Stimulated activated CD8-positive, alpha-beta memory T cell treated with anti-CD3 and anti-CD28 coated beads, Interleukin-4, amount 100 ng/mL, for 48 hours (primary cell): ENCODE data around the gene TLN1.

Experiments used
- DNase-seq: peaks from one replicate; pipeline ENCODE4 v3.0.0-alpha.2; 2020

TLN1 gene

GRCh38 chr9:35749515-35750255, 17.7 kb upstream of the TLN1 start:
- DNase-seq: peak; percentile 64

- peak; percentile 83 for DNase-seq
These were observed 17.0 kb upstream of the TLN1 start, which contains the start of the genes GBA2 and RGP1 for GRCh38 chr9:35748858-35749514. Gene GBA2, minus strand, starts transcription at chr9:35749228. Its CDS starts 524 bp downstream, at chr9:35748704. Gene RGP1, plus strand, starts transcription at chr9:35749287. Its CDS starts 469 bp downstream, at chr9:35749756.

GRCh38 chr9:35748242-35748857, 16.4 kb upstream of the TLN1 start:
- no peak for DNase-seq

GRCh38 chr9:35746583-35746982, 14.6 kb upstream of the TLN1 start:
- no peak for DNase-seq

GRCh38 chr9:35745569-35745968, 13.6 kb upstream of the TLN1 start:
- no peak for DNase-seq

GRCh38 chr9:35743880-35744518, 12.0 kb upstream of the TLN1 start:
- no peak for DNase-seq

GRCh38 chr9:35743452-35743851, 11.5 kb upstream of the TLN1 start:
- DNase-seq: no peak

- no peak for DNase-seq
These were observed 9.7 kb upstream of the TLN1 start for GRCh38 chr9:35741740-35742139.

GRCh38 chr9:35740243-35740642, 8.2 kb upstream of the TLN1 start:
- DNase-seq: no peak

- DNase-seq: no peak
These were observed 6.9 kb upstream of the TLN1 start for GRCh38 chr9:35738924-35739323.

- DNase-seq: no peak
These were observed 6.2 kb upstream of the TLN1 start for GRCh38 chr9:35738186-35738585.

GRCh38 chr9:35737143-35737542, 5.1 kb upstream of the TLN1 start:
- no peak for DNase-seq

GRCh38 chr9:35736201-35736633, 4.2 kb upstream of the TLN1 start:
- DNase-seq: peak; percentile 69

GRCh38 chr9:35734096-35734495, 2.1 kb upstream of the TLN1 start:
- no peak for DNase-seq

- peak; percentile 61 for DNase-seq
These were observed 976 bp upstream of the TLN1 start for GRCh38 chr9:35732800-35733541.

GRCh38 chr9:35731415-35732184, 395 bp downstream of the TLN1 start:
- no peak for DNase-seq

- DNase-seq: no peak
These were observed 1.5 kb downstream of the TLN1 start for GRCh38 chr9:35730486-35730854.

GRCh38 chr9:35729700-35730485, 2.1 kb downstream of the TLN1 start:
- DNase-seq: peak; percentile 41

- DNase-seq: no peak
These were observed 2.9 kb downstream of the TLN1 start for GRCh38 chr9:35729101-35729500.

GRCh38 chr9:35728041-35728971, 3.7 kb downstream of the TLN1 start:
- peak; percentile 75 for DNase-seq
